ENCODE data around the gene SPATA31E1.
"Not testable (repeated sequence)": the region's sequence is repeated elsewhere in the genome, so short reads cannot be mapped to it uniquely, and the experiment has no call there.

SPATA31E1 gene

GRCh38 chr9:87937918-87938317 lies 55.2 kb downstream of the SPATA31E1 start:
- FAIRE-seq = not testable (repeated sequence)

DNA sequence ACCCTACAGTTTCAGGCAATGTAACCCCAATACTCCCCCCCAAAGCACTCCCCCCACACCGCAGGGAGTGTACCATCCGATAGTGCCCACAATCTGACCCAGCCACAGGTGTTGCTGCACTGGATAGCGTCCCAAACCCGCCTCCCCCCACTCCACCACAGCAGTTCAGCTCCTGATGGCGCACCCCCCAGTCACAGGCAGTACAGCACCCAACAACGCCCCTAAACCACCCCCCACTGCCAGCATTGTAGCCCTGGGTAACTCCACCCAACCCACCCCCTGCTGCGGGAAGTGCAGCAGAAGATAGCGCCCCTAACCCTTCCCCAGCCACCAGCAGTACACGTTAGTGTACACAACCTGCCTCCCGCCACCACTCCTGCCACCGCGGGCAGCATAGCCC lies 55.7 kb downstream of the SPATA31E1 start:
- FAIRE-seq = not testable (repeated sequence)
